Upper lobe of right lung (tissue), 1 donor: Measurements from ENCODE around the gene INPP5J. TPM values are rescaled to one million over a fixed set of nuclear protein-coding genes. Genes with fewer than 3 reads are reported as not detected.

ENCODE experiments used
- ATAC-seq: fragments of 200-7000 bp; cut with Tn5 transposase; one replicate; pipeline ENCODE4 v1.9.1; 2020; ENCODE audit warnings: mild to moderate bottlenecking, moderate library complexity
- DNase-seq: peaks from one replicate; pipeline ENCODE4 v3.0.0-alpha.2; 2020
- H3K27ac ChIP-seq: fragments of 200-600 bp; one replicate; pipeline ENCODE4 v1.8.0; 2022
- H3K27me3 ChIP-seq: fragments of 200-600 bp; one replicate; pipeline ENCODE4 v1.8.0; 2022; ENCODE audit warnings: mild to moderate bottlenecking
- H3K36me3 ChIP-seq: fragments of 200-600 bp; one replicate; pipeline ENCODE4 v1.8.0; 2022
- H3K4me1 ChIP-seq: fragments of 200-600 bp; one replicate; pipeline ENCODE4 v1.8.0; 2022
- H3K4me3 ChIP-seq: fragments of 200-600 bp; one replicate; pipeline ENCODE4 v1.8.0; 2022; ENCODE audit warnings: mild to moderate bottlenecking
- H3K9me3 ChIP-seq: fragments of 200-600 bp; one replicate; pipeline ENCODE4 v1.8.0; 2022
- intact Hi-C: fragments of 100-400 bp; cut with DNase I; formaldehyde crosslinking; loops from one replicate; pipeline ENCODE4 v1.11.0; 2022
- total RNA-seq: library from RNA; stranded (reverse); fragmentation: NEBNext Ultra II Directional; extraction: Animal tissue kit (Norgen Biotek cat#: 25700); gene quantifications from one replicate; pipeline ENCODE4 v1.2.1, GENCODE V29; 2021
- TF ChIP-seq, protein P1 (sequence below): fragments of 200-600 bp; IDR thresholded peaks from one replicate; pipeline ENCODE4 v1.8.0; 2022; ENCODE audit warnings: antibody characterized with exemption
- donor health status: DM: no; HTN: yes; CAD: no; lungs with severe emphysema.

INPP5J gene
- total RNA-seq, 1 donor from 2014 or later = 4.5 TPM

DNA sequence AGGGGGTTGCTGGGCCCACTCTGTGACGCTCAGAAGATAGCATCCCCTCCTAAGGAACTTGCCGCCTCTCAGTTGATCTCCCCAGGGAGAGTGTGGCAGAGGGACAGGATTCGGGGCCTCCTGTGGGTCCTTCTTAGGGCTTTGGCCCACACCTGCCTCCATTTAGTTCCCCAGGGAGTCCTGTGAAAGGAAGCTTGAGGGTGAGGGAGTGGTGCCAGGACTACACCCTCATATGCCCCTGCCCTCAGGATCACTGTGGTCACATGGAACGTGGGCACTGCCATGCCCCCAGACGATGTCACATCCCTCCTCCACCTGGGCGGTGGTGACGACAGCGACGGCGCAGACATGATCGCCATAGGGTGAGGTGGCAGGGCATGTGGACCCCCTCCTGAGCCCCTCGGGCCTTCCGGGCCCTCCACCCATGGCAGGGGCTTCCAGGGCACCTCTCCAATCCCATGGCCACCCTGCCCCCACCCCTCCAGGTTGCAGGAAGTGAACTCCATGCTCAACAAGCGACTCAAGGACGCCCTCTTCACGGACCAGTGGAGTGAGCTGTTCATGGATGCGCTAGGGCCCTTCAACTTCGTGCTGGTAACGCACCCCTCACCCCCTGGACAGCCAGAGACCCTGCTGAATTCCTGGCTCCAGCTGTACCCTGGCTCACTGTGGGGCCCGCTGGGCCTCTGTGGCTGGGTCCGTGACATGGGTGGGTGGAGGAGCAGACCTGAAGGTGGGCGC, 3.5 kb downstream of the INPP5J start:
- DNase-seq (no peak), ATAC-seq (no peak)
- Histone ChIP-seq H3K27me3 (no peaks in the 10 kb centered on the region), H3K4me3 (no peak overlapping the region), H3K36me3 (no peaks in the 10 kb centered on the region), H3K27ac (no peak overlapping the region), H3K9me3 (no peaks in the 10 kb centered on the region), H3K4me1 (peaks cover 3% of the 10 kb centered on the region)
- intact Hi-C loops = no loop called here
- TF ChIP-seq, protein P1, sequence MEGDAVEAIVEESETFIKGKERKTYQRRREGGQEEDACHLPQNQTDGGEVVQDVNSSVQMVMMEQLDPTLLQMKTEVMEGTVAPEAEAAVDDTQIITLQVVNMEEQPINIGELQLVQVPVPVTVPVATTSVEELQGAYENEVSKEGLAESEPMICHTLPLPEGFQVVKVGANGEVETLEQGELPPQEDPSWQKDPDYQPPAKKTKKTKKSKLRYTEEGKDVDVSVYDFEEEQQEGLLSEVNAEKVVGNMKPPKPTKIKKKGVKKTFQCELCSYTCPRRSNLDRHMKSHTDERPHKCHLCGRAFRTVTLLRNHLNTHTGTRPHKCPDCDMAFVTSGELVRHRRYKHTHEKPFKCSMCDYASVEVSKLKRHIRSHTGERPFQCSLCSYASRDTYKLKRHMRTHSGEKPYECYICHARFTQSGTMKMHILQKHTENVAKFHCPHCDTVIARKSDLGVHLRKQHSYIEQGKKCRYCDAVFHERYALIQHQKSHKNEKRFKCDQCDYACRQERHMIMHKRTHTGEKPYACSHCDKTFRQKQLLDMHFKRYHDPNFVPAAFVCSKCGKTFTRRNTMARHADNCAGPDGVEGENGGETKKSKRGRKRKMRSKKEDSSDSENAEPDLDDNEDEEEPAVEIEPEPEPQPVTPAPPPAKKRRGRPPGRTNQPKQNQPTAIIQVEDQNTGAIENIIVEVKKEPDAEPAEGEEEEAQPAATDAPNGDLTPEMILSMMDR = no peak

DNA sequence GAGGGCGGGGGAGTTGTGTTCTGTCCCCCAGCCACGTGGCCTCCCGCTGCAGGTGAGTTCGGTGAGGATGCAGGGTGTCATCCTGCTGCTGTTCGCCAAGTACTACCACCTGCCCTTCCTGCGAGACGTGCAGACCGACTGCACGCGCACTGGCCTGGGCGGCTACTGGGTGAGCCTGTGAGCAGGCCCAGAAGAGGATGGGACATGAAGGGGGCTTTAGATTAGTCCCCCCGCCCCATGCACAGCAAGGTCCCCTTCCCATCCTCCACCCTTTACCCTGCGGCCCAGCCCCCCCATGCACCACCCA, 4.1 kb downstream of the INPP5J start:
- no peak for DNase-seq
- intact Hi-C loops = no loop called here
- TF ChIP-seq, protein P1 = no peak

DNA sequence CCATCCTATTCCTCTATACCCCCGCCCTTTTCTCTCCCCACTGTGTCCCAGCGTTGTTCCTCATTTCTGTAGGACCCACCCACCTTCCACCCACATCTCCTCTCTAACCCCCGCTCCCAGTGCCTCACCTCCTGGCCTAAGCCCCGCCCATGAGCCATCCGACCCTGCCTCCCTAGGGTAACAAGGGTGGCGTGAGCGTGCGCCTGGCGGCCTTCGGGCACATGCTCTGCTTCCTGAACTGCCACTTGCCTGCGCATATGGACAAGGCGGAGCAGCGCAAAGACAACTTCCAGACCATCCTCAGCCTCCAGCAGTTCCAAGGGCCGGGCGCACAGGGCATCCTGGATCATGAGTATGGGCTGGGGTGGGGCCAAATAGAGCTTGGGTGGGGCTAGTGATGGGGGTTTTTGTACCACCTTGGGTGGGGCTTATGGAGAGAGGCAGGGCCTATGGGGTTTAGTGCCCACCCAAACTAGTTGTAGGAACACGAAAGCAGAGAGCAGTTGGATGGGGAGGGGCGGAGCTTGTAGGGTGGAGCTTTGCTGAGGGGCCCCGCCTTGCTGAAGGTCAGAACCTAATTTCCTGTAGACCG, 4.5 kb downstream of the INPP5J start:
- no peaks in the 10 kb centered on the region for H3K27me3 ChIP-seq
- ATAC-seq (no peak), DNase-seq (no peak)
- no peaks in the 10 kb centered on the region for H3K9me3 ChIP-seq
- no peaks in the 10 kb centered on the region for H3K36me3 ChIP-seq
- peaks cover 3% of the 10 kb centered on the region for H3K4me1 ChIP-seq
- H3K27ac ChIP-seq = no peak overlapping the region
- TF ChIP-seq, protein P1 = no peak
- no peak overlapping the region for H3K4me3 ChIP-seq
- intact Hi-C loops = no loop called here

More for the DNA sequence above, 4.1 kb downstream of the INPP5J start:
- Histone ChIP-seq H3K27me3 (no peaks in the 10 kb centered on the region), H3K9me3 (no peaks in the 10 kb centered on the region), H3K4me1 (peaks cover 3% of the 10 kb centered on the region), H3K36me3 (no peaks in the 10 kb centered on the region), H3K27ac (no peak overlapping the region), H3K4me3 (no peak overlapping the region)
- no peak for ATAC-seq

DNA sequence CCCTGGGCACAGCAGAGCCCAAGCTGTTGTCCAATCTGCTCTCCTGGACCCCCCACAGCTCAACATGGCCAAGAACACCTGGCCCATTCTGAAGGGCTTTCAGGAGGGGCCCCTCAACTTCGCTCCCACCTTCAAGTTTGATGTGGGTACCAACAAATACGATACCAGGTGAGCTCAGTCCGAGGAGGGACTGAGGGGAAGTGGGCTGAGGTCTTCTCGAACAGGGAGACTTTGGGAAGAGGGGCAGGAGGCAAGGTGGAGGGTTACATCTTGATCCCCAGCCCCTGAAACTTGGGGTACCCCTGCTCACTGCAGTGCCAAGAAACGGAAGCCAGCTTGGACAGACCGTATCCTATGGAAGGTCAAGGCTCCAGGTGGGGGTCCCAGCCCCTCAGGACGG, 5.4 kb downstream of the INPP5J start:
- no peaks in the 10 kb centered on the region for H3K4me1 ChIP-seq
- TF ChIP-seq, protein P1 = no peak
- intact Hi-C loops = no loop called here
- no peaks in the 10 kb centered on the region for H3K36me3 ChIP-seq
- no peak overlapping the region for H3K27ac ChIP-seq
- no peak overlapping the region for H3K4me3 ChIP-seq
- H3K27me3 ChIP-seq = no peaks in the 10 kb centered on the region
- H3K9me3 ChIP-seq = no peaks in the 10 kb centered on the region
- ATAC-seq (no peak), DNase-seq (no peak)

DNA sequence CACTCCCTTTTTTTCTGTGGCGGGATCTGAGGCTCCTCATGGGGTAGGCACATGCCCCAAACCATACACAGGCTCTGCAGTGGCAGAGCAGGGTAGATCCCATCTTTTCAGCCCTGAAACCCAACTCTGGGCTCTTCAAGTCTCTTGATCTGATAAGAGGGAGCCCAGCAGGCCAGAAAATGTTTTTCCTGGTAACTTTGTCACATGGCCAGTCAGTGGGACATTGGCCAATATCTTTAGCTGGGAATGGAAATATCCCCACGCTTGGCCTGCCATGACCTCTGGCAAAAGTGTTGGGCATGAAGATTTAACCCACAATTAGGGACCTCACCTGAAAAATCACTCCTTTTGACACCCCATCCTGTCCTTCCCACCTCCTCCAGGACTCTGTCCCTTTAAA, 8.1 kb downstream of the INPP5J start:
- Histone ChIP-seq H3K27ac (no peak overlapping the region), H3K36me3 (no peaks in the 10 kb centered on the region), H3K9me3 (no peaks in the 10 kb centered on the region), H3K4me3 (no peak overlapping the region), H3K27me3 (no peaks in the 10 kb centered on the region), H3K4me1 (no peaks in the 10 kb centered on the region)
- TF ChIP-seq, protein P1 = no peak
- intact Hi-C loops = no loop called here
- ATAC-seq (peak; percentile 8), DNase-seq (no peak)
